AG08396 (cell line): Measurements from ENCODE around the gene C12orf56.
"Not testable (repeated sequence)": the region's sequence is repeated elsewhere in the genome, so short reads cannot be mapped to it uniquely, and the experiment has no call there.

ENCODE experiments used
- DNase-seq: peaks from one replicate; pipeline ENCODE4 v3.0.0; 2012; ENCODE audit warnings: low spot score, mixed read lengths

C12orf56 gene

GRCh38 chr12:64387197-64387816, 3.3 kb downstream of the C12orf56 start:
- DNase-seq: no peak

DNA sequence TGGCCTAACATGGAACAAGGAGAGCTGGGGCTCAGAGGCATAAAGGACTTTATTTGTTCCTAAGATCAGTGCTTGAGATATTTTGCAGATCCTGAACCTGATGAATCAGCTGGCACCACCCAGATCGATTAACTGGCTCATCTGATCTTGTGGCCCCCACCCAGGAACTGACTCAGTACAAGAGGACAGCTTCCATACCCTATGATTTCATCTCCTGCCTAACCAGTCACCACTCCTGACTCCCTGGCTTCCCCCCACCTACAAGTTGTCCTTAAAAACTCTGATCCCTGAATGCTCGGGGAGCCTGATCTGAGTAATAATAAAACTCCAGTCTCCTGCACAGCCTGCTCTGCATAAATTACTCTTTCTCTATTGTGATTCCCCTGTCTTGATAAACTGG, 5.1 kb downstream of the C12orf56 start:
- no peak for DNase-seq

DNA sequence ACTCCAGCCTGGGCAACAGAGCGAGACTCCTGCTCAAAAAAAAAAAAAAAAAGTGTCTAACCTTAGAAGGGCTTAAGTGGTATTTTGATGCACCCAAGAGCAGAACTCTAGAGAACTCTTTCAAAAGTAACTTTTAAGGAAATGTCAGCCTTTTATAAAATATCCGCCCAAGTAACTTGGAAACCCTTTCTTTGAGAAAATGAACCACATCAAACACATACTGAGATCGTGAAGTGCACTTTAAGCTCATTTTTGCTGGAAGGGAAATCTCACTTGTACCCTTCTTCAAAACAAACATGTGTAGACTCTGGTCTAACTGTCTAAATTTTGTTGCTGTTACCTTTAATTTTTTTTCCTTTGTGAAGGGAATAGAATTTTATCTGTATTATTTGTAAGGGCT, 5.5 kb downstream of the C12orf56 start:
- no peak for DNase-seq

DNA sequence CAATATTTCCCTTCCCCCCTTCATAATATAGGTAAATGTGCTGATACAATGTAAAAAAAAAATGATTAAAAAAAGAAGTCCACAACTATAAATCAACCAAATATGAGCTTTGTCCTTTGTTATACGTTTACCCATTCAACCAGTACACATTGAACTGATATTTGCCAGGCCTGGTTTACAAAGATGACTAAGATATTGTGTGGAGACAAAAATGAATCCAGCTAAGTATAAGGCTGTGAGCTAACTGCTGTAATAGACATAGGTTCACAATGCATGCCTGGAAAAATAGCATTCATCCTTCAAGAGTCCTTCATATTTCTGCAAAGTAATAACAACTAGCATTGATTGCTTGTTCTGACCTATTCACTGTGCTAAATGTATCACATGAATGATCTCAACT, 6.9 kb downstream of the C12orf56 start:
- no peak for DNase-seq

DNA sequence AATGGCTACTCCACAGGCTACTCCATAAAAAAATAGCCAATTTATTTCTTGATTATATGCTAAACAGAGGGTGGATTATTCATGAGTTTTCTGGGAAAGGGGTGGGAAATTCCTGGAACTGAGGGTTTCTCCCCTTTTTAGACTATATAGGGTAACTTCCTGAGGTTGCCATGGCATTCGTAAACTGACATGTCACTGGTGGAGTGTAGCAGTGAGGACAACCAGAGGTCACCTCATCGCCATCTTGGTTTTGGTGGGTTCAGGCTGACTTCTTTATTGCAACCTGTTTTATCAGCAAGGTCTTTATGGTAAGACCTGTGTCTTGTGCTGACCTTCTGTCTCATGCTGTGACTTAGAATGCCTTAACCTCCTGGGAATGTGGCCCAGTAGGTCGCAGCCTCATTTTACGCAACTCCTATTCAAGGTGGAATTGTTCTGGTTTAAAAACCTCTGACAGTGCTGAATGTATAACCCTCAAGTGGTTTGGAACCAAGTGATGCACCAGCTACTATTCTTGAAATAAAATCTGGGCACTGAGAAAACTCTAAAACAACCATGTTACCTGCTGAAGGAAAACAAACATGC, 27.7 kb downstream of the C12orf56 start:
- no peak for DNase-seq

DNA sequence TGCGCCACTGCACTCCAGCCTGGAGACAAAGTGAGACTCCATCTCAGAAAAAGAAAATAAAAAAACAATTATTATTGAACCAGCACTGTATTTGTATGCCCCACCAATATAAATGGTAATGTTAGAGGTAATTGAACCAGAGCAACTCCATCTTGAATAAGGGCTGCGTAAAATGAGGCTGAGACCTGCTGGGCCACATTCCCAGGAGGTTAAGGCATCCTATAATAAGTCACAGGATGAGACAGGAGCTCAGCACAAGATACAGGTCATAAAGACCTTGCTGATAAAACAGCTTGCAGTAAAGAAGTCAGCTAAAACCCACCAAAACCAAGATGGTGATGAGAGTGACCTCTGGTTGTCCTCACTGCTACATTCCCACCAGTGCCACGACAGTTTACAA, 29.4 kb downstream of the C12orf56 start:
- not testable (repeated sequence) for DNase-seq

GRCh38 chr12:64356209-64356608, 34.3 kb downstream of the C12orf56 start:
- DNase-seq: not testable (repeated sequence)

- no peak for DNase-seq
Measured at GRCh38 chr12:64352181-64352580, 38.4 kb downstream of the C12orf56 start.

DNA sequence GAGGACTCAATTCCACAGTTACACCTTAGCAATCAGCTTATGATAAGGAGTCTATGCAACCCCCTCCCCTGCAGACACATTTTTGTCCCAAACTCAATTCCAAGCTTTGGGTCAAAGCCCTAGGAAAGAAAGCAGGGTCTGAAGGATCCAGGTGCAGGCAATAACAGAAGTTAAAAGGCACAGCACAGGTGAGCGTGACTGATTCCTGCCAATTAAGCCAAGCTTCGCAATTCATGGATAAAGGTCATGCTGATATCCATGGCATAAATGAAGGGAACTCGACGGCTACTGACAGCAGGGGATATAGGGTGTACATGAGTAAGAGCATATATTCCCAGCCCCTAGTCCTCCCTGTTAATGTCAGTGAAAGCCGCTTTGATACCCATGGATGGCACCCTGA, 39.3 kb downstream of the C12orf56 start:
- no peak for DNase-seq

- no peak for DNase-seq
Measured at GRCh38 chr12:64347630-64348029, 42.9 kb downstream of the C12orf56 start.

DNA sequence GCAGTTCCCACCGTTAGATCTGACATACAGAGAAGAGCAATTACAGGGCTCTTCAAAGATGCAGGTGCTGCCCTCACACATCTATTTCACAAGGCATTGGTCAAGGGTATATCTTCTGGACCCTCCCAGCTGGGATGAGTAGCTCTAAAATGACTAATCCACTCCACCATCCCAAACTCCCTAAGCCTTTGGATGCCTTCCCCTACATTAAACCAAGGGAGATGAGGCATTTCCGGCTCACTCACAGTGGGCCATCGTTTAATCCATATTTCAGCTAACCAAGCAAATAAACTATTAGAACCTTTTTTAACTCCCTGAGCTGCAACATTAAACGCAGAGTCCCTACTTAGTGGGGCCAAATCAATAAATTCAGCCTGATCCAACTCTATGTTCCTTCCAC, 45.9 kb downstream of the C12orf56 start:
- DNase-seq: not testable (repeated sequence)

- not testable (repeated sequence) for DNase-seq
Measured at GRCh38 chr12:64340546-64340945, 50.0 kb downstream of the C12orf56 start.

DNA sequence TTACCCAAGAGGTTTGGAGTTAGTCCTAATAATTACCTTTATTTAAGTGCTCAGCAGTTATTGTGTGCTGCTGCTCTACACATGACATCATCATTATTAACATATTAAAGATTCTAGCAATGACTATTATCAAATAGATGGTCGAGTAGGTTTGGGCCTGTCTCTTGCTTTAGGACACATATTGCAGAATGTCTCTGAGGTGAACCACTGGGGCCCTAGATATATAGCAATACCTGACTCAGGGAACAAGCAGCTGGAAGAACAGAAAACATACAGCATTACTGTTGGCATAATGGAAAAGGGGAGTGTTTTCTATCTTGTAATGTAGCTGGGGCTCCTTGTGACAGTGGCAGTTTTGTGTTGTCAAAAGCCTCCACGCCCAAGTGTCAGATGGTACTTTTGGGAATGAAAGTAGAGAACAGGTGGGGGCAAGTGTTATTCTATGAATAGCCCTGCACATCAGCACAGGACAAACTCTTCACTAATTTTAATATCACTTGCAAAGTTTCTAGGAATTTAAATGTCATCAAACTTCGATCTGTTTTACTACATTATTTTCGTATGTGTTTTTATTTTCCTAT, 54.6 kb downstream of the C12orf56 start:
- DNase-seq: no peak

- no peak for DNase-seq
Measured at GRCh38 chr12:64332938-64333337, 57.6 kb downstream of the C12orf56 start.

DNA sequence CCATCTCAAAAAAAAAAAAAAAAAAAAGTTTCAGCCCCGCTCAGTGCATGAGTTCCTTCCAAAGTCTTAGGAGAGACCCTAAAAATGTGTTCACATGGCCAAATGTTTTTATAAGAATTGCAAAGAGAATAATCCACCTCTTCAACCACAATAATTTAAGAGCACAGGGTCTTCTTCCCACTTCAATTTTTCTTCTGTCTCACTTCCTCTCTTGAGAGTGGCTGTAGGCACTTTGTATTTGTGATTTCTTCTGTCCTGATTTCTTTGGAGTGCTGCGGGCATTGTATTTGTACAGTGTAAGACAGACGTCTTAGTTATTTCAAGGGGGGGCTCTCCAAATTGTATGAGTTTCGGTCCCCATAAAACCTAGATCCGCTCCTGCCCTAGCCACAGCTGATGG, 58.3 kb downstream of the C12orf56 start:
- DNase-seq: no peak

GRCh38 chr12:64329031-64329710, 61.4 kb downstream of the C12orf56 start:
- DNase-seq: not testable (repeated sequence)

- no peak for DNase-seq
Measured at GRCh38 chr12:64325055-64325454, 65.5 kb downstream of the C12orf56 start.

GRCh38 chr12:64323476-64324225, 66.9 kb downstream of the C12orf56 start:
- DNase-seq: no peak

- DNase-seq: no peak
Measured at GRCh38 chr12:64323006-64323405, 67.6 kb downstream of the C12orf56 start.

DNA sequence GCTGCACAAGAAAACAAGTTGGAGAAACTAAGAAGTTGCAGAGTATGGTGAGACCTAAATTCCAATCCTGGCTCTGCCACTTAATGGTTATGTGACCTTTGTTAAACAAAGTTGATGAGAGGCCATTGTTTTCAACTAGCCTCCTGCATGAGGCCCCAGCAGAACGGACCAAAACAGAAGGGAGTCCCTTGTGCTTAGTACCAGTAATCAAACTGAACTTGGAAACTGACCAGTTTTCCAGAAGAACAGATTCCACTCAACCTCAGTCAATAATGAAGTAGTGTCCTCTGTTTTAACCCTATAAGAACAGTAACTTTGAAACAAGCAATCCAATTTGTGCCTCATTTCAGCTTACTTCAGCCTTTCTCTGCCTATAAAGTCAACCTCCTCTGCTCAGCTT, 69.9 kb downstream of the C12orf56 start:
- no peak for DNase-seq

GRCh38 chr12:64319540-64320225, 70.9 kb downstream of the C12orf56 start:
- not testable (repeated sequence) for DNase-seq

DNA sequence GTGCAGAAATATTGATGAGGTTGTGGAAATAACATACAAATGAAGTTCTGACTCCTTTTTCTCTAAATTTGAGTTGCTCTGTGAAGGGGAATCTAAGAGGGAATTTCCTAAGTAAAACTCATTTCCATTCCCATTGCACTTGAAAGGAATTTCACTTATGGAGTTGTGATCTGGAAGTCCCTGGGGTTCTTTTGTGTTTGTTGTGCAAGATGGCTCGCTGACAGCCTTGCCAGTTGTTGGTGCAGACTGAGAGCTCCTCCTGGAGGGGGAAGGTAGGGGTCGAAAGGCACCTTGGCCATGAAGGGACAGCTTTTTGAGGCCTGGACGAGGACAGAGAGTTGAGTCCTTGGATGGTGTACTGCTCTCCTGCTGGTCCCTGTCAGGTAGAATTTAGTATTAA, 72.0 kb downstream of the C12orf56 start:
- DNase-seq: no peak
